IPS-18c (cell line): ENCODE results near the gene MYOM1.

Source experiments
- H3K4me3 ChIP-seq: 2 replicates; pipeline ENCODE4 v1.7.0; 2013; ENCODE audit warnings: low read depth, mild to moderate bottlenecking, low read length, moderate library complexity; ENCODE audit not compliant: insufficient read depth
- H3K9me3 ChIP-seq: one replicate; pipeline ENCODE4 v1.6.1; 2013; ENCODE audit warnings: mild to moderate bottlenecking, low read length, moderate library complexity; ENCODE audit not compliant: control insufficient read depth, insufficient read depth

The MYOM1 gene

GRCh38 chr18:3251963-3252277, 32.2 kb upstream of the MYOM1 start:
- H3K9me3 ChIP-seq, result no peaks in the 10 kb centered on the region
- H3K4me3 ChIP-seq, result no peak overlapping the region

DNA sequence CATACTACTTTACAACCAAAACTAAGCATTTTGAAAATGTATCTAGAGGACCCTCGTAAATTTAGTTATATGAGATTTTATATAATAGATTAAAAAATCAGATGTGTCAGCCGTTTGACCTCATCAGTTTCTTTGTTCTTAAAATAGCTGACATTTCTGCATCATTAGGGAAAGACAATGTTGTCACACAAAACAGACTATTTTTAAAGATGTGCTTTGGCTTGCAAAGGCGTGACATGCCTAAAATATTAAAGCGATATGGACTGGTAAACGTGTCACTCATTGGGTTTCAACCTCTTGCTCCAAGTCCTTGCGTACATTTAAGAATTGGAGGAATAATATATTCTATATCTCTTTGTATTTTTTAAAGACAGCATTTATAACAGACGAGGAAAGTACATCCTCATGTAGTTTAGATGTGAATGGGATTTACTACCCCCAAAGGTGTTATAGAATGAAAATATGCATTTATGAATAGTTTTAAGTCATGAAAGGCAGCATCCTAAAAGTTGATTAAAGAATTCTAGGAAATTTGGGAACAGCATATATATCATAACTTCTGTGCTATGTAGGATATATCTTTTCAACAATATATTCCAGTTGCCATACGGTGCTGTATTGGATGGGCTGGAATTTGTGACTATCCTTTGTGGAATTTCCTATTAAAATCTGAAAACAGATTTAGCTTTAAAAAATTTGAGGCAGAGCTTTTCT, 31.6 kb upstream of the MYOM1 start:
- Histone ChIP-seq H3K4me3 (no peak overlapping the region), H3K9me3 (no peaks in the 10 kb centered on the region)

GRCh38 chr18:3250237-3251107, 30.7 kb upstream of the MYOM1 start:
- Histone ChIP-seq H3K9me3 (no peaks in the 10 kb centered on the region), H3K4me3 (no peak overlapping the region)

- Histone ChIP-seq H3K9me3 (no peaks in the 10 kb centered on the region), H3K4me3 (peak overlapping the region; percentile 95)
Measured at GRCh38 chr18:3248658-3249359, 29.0 kb upstream of the MYOM1 start.

DNA sequence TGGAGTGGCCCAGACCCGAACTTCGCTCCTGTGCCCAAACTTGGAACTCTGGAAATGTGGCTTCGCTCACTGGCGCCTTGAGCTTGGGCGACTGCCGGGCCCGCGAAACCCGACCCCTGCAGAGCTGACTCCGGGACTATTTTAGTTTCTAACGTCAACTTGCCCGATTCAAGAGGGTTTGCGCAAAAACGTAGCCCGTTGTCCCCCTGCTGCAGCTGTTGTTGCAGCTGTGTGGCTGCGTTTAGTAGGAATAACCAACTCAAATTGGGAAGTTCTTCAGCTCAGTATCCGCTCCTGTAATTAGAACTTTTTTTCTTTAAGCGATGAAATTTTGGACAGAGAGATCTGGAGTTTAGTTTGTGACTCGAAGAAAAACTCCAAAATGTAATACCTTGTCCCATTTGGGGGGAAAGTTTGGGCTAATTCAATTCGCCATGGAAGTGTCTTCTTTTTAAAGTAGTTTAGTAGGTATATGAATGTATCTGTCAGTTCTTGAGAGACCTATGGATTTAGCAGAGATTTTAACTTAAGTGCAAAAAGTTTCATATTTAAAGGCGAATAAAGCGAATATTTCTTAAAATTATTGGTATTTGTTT, 28.4 kb upstream of the MYOM1 start:
- H3K4me3 ChIP-seq, result peak overlapping the region; percentile 95
- no peaks in the 10 kb centered on the region for H3K9me3 ChIP-seq

- H3K9me3 ChIP-seq, result no peaks in the 10 kb centered on the region
- peak within 1 kb of the TSS; percentile 95 for H3K4me3 ChIP-seq
Measured at GRCh38 chr18:3247240-3248061, 27.7 kb upstream of the MYOM1 start, which contains the start of gene MYL12A. Gene MYL12A, plus strand, starts transcription at chr18:3247801. Its CDS starts 5,447 bp downstream, at chr18:3253248.

DNA sequence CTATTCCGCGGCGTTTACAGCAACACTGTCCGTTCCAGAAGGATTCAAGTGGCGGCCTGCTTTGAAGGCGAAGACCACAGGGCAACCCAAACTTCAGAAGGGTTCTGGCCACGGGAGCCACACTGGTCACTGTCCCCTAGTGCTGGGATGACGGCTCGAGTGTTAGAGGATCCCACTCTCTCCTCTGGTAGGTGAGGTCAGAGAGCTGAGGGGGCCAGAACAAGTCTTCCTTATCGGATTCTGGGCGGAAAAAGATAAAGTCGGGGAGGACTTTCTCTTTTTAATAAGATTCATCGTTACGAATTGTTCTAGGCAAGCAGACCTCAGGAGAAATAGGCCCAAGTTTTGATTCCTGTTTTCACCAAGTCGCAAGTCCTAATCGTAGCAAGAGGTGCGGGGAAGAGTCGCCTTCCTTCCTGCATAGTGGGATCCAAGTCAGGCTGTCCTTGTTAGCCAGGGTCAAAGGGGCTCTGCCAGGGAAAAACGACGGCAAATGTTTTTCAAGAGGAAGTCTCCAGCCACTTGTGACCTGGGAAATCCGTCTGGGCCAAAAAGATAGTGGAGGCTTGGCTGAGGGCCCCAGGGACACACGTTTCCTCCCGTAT, 27.0 kb upstream of the MYOM1 start:
- H3K9me3 ChIP-seq, result no peaks in the 10 kb centered on the region
- H3K4me3 ChIP-seq, result peak overlapping the region; percentile 47

GRCh38 chr18:3245853-3246634, 26.3 kb upstream of the MYOM1 start:
- Histone ChIP-seq H3K9me3 (peaks cover 3% of the 10 kb centered on the region), H3K4me3 (peak overlapping the region; percentile 47)

DNA sequence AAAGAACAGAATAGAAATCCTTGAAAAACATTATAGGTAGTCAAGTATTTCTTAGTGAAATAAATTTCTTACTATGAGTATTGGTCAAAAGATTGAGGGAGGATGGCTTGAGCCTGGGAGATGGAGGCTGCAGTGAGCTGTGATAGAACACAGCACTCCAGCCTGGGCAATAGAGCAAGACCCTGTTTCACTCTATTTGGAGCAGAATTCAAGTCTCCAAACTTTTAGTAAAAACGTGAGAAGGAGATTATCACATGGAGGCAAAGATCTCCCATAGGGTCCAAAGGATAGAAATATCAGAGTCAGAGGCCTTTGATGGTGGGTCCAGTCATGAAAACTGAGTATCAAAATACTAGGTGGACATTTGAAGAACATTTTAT, 25.4 kb upstream of the MYOM1 start:
- peaks cover 3% of the 10 kb centered on the region for H3K9me3 ChIP-seq
- H3K4me3 ChIP-seq, result no peak overlapping the region

DNA sequence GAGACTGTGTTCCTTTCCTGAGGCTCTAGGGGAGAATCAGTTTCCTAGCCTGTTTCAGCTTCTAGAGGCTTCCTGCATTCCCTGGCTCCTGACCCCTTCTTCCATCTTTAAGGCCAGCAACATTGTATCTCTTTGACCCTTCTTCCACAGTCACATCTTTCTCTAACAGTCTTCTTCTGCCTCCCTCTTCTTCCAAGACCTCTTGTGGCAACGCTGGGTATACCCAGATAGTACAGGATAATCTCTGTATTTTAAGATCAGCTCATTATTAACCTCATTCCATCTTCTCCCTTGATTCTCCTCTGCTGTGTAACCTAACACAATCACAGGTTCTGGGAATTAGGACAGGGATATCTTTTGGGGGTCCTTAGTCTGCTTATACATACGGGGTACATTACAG, 19.0 kb upstream of the MYOM1 start:
- no peak overlapping the region for H3K4me3 ChIP-seq
- H3K9me3 ChIP-seq, result peaks cover 3% of the 10 kb centered on the region

DNA sequence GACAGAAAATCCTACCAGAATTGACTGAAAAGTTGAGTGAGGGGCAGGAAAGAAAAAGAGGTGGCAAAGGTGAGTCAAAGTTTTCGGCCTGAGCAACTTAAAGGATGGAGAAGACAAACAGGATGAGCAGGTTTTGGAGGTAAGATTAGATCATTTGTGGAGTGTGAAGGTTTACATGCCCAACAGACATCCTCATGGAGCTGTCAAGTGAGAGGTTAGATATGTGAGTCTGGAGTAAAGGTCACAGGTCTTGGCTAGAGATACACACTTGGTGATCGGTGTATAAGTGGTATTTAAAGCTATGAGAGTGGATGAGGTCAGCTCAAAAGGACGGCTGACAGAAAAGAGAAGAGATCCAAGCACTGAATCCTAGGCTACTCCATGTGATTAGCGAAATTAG, 16.7 kb upstream of the MYOM1 start:
- H3K4me3 ChIP-seq, result no peak overlapping the region
- peaks cover 2% of the 10 kb centered on the region for H3K9me3 ChIP-seq

DNA sequence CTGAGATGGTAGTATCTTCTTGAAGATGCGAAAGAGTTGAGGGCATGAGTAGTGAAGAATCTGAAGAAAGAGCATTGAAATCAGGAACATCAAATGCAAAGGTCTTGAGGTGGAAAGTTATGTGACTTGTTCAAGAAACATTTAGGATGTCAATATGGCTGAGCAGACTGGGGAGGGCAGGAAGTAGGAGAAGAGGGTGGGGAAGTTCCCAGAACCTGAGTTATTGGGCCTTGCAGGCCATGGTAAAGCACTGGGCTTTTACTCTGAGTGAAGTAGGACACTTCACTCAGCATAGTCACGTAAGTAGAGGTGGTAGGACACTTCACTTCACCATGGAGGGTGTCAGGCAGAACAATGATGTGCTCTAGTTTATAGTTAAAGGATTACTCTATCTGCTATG, 16.1 kb upstream of the MYOM1 start:
- no peak overlapping the region for H3K4me3 ChIP-seq
- H3K9me3 ChIP-seq, result no peaks in the 10 kb centered on the region

DNA sequence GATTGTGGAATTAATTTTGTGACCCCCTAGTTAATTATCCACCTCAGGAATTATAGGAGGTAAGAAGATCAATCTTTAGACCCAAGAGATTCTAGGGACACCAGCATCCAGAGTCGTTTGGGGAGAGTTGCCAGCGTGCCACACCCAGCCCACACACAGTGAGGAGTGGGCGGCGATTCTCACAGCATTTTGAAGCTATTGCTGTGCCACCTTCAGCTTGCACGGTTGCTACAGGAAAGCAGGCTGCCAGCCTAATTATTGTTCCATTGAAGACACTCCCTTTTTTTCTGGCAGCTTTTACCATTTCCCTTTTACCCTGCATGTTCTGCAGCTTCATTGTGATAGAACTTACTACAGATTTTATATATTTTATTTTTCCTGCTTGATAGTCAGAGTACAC, 14.7 kb upstream of the MYOM1 start:
- Histone ChIP-seq H3K9me3 (no peaks in the 10 kb centered on the region), H3K4me3 (no peak overlapping the region)

DNA sequence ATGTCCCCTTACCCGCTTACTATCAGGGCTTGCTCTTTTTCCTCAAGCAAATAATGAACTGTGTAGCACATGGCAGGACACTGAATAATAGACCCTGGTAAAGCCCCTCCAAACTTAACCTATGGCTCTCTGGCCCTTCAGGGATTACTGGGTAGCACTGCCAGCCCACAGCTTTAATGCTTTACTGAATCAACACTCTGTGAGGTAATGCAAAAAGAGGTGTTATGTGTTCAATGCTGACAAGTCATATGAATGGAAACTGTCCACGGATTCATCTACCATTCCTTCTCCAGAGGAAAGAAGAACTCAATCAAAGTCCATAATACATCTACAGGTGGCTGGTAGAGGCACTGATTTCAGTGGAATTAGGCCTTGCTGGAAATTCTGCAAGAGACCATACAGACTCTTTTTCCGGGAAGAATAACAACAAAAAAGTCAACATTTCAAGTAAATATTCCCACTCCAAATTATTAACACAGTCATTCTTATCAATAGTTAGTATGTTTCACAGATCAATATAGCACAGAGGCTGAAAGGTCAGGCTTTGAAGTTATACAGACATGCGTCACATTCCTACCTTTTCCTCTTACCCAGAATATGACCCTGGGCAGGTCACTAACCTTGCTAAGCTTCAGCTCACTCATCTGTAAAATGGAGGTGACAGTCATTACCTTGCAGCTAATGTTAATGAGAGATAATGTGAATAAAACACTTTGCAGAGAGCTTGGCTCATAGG, 13.8 kb upstream of the MYOM1 start:
- H3K4me3 ChIP-seq, result no peak overlapping the region
- no peaks in the 10 kb centered on the region for H3K9me3 ChIP-seq

DNA sequence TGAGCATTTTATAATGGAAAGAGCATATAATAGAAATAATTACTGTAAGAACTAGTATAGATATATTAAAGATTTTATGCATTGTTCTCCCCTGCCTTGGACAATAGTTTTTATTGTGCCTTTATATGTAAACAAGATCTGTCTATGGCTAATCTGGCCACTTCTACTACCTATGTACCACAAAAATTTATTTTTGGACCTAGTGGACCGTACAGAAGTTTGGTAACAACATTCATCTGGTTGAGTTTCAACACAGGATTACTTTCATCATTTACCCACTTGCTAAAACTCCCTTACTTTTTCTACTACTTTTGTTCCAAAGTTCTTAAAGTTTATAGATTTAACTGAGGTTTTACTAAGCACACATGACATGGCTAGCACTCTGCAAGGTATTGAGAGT, 13.2 kb upstream of the MYOM1 start:
- H3K4me3 ChIP-seq, result no peak overlapping the region
- H3K9me3 ChIP-seq, result no peaks in the 10 kb centered on the region
